ENCODE data around the gene JAK3. TPM values are rescaled to one million over a fixed set of nuclear protein-coding genes. Genes with fewer than 3 reads are reported as not detected.

JAK3 gene
- total and polyA plus RNA-seq, 10 donors = 30.6 to 203 (median 116) TPM

DNA sequence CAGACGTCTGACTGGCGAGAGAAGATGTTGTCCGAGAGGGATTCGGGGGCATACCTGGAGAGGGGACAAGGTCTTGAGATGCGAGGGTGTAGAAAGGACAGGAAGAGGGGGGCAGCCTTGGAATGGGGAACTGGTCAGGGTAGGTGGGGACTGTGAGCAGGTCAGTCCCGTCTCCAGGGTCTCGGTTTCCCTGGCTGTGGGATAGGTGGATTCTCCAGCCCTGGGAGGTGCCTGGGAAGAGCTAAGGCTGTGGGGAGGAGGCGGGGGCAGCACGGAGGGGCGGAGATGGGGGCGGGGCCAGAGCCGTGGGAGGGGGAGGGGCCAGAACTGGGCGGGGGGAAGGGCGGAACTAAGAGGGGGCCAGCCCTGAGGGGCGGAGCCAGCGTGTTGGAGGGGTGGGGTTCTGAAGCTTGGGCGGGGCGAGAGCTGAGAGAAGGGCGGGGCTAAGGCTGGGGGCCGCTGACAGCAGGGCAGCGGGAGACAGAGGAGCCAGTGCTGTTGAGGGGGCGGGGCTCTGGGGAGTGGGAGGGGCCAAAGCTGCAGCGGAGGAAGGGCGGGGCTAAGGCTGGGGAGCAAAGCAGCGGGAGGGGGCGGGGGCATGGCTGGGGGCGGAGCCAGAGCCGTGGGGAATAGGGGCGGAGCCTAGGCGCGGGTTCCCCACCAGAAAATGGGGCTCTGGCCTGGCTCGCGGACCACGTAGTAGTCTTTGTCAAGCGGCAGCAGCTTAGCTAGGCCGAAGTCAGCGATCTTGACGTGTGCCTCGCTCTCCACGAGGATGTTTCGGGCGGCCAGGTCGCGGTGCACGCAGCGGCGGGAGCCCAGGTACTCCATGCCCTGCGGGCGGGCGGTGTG is 17.0 kb downstream of the JAK3 start:
- peak overlapping the region in 1 of 8 donors; percentile 13 for H3K27ac ChIP-seq
- DNase-seq = no peak
- H3K4me1 ChIP-seq = peaks cover 0 to 53% (median 3%) of the 10 kb centered on the region in 6 donors
- no peak overlapping the region for H3K4me3 ChIP-seq
- no peaks in the 10 kb centered on the region for H3K9me3 ChIP-seq
- no peaks in the 10 kb centered on the region for H3K27me3 ChIP-seq (replicated peaks in 1 of 7)
- H3K36me3 ChIP-seq = peaks cover 7 to 100% (median 89%) of the 10 kb centered on the region in 6 donors
- intact Hi-C loops (cut with DNase I; ENCODE audit: low total_unique reads) = no loop called here
- TF ChIP-seq POLR2AphosphoS5 (IDR thresholded peaks at IDR 0.05) (peak in 2 of 3 donors; percentile 29 to 71), POLR2A (IDR thresholded peaks at IDR 0.05) (no peak)
- TF ChIP-seq, protein P1, sequence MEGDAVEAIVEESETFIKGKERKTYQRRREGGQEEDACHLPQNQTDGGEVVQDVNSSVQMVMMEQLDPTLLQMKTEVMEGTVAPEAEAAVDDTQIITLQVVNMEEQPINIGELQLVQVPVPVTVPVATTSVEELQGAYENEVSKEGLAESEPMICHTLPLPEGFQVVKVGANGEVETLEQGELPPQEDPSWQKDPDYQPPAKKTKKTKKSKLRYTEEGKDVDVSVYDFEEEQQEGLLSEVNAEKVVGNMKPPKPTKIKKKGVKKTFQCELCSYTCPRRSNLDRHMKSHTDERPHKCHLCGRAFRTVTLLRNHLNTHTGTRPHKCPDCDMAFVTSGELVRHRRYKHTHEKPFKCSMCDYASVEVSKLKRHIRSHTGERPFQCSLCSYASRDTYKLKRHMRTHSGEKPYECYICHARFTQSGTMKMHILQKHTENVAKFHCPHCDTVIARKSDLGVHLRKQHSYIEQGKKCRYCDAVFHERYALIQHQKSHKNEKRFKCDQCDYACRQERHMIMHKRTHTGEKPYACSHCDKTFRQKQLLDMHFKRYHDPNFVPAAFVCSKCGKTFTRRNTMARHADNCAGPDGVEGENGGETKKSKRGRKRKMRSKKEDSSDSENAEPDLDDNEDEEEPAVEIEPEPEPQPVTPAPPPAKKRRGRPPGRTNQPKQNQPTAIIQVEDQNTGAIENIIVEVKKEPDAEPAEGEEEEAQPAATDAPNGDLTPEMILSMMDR (IDR thresholded peaks at IDR 0.05 in 8 of 11, conservative IDR thresholded peaks at IDR 0.05 in 3 of 11) = no peak
- 76 to 86% (median 79%) methylated on average over 42 to 50 of the region's 50 CpGs for WGBS, 5 donors

DNA sequence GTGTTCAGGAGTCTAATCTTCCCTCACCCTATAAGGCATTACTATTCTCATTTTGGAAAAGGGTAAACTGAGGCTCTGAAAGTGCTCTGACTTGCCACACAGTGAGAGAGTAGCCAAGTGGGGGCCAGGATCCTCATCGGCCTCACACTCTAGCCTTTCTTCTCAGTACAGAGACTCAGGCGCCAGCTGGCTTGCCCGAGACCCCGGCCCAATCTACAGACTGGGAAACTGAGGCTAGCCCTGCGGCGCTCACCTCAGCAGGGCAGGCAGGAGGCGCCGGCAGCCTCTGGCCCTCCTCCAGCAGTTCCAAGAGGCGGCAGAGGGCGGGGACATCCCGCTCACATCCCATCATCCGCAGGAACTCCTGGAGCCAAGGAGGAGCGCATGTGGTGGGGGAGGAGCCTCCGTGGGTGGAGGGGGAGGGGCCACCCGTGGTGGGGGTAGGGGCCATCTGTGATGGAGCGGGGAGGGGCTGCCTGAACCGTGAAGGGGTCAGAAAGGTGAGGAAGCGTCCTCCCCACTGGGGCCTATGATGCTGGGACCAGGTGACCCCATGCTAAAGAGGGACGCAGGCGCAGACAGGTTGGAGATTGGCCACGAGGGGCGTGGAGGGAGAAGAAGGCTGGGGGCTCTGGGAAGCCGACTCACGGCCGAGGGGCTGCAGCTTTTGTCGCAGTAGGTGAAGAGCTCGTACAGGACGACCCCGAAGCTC is 17.8 kb downstream of the JAK3 start:
- H3K4me1 ChIP-seq = peaks cover 0 to 46% (median 3%) of the 10 kb centered on the region in 6 donors
- no peaks in the 10 kb centered on the region for H3K9me3 ChIP-seq
- no peak for TF ChIP-seq POLR2A (IDR thresholded peaks at IDR 0.05)
- TF ChIP-seq, protein P1 (IDR thresholded peaks at IDR 0.05 in 8 of 11, conservative IDR thresholded peaks at IDR 0.05 in 3 of 11) = no peak
- TF ChIP-seq POLR2AphosphoS5 (IDR thresholded peaks at IDR 0.05) = peak in 1 of 3 donors; percentile 62
- H3K27ac ChIP-seq = peak overlapping the region in 1 of 8 donors; percentile 13
- intact Hi-C loops (cut with DNase I; ENCODE audit: low total_unique reads) = no loop called here
- no peak for DNase-seq
- 79 to 81% (median 80%) methylated on average over 21 to 29 of the region's 29 CpGs for WGBS, 5 donors
- no peak overlapping the region for H3K4me3 ChIP-seq
- H3K27me3 ChIP-seq (replicated peaks in 1 of 7) = no peaks in the 10 kb centered on the region
- H3K36me3 ChIP-seq = peaks cover 6 to 100% (median 85%) of the 10 kb centered on the region in 6 donors

DNA sequence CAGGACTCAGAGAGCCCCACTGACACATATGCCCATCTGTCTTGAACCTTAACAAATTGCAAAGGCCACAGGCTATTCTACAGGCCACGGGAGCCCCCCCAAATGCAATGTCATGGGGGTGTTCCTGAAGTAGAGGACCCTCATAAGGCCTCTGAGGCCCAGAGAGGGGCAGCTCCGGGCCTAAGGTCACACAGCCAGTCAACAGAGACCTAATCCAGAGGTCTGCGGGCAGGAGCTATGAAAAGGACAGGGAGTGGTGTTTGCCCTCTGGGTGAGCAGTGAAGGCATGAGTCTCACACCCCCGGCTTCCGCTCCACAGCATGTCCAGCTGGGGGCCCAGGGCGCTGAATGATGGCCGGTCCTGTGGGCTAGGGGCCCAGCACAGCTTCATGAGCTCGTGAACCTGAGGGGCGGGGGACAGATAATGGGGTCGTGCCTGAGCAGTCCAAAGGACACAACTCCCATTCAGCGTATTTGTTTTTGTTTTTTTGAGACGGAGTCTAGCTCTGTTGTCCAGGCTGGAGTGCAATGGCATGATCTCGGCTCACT is 21.2 kb downstream of the JAK3 start:
- no peaks in the 10 kb centered on the region for H3K9me3 ChIP-seq
- DNase-seq = no peak
- H3K27me3 ChIP-seq (replicated peaks in 1 of 7) = no peaks in the 10 kb centered on the region
- H3K27ac ChIP-seq = peak overlapping the region in 2 of 8 donors; percentile 77 to 85
- 94 to 98% (median 95%) methylated on average over 11 to 13 of the region's 13 CpGs for WGBS, 5 donors
- intact Hi-C loops (cut with DNase I; ENCODE audit: low total_unique reads) = no loop called here
- peaks cover 0 to 53% (median 7%) of the 10 kb centered on the region in 6 donors for H3K4me1 ChIP-seq
- no peak overlapping the region for H3K4me3 ChIP-seq
- TF ChIP-seq POLR2AphosphoS5 (IDR thresholded peaks at IDR 0.05) (peak in 2 of 3 donors; percentile 8 to 76), POLR2A (IDR thresholded peaks at IDR 0.05) (no peak)
- TF ChIP-seq, protein P1 (IDR thresholded peaks at IDR 0.05 in 8 of 11, conservative IDR thresholded peaks at IDR 0.05 in 3 of 11) = no peak
- H3K36me3 ChIP-seq = peaks cover 3 to 93% (median 50%) of the 10 kb centered on the region in 6 donors

Measured in spleen (tissue), 11 donors.